Glomerular visceral epithelial cell (primary cell): ENCODE data around the gene GPN3.
"Not testable (repeated sequence)": the region's sequence is repeated elsewhere in the genome, so short reads cannot be mapped to it uniquely, and the experiment has no call there.

Source experiments
- DNase-seq: peaks from one replicate; pipeline ENCODE4 v3.0.0-alpha.2; 2016; ENCODE audit errors: extremely low spot score

Gene GPN3

DNA sequence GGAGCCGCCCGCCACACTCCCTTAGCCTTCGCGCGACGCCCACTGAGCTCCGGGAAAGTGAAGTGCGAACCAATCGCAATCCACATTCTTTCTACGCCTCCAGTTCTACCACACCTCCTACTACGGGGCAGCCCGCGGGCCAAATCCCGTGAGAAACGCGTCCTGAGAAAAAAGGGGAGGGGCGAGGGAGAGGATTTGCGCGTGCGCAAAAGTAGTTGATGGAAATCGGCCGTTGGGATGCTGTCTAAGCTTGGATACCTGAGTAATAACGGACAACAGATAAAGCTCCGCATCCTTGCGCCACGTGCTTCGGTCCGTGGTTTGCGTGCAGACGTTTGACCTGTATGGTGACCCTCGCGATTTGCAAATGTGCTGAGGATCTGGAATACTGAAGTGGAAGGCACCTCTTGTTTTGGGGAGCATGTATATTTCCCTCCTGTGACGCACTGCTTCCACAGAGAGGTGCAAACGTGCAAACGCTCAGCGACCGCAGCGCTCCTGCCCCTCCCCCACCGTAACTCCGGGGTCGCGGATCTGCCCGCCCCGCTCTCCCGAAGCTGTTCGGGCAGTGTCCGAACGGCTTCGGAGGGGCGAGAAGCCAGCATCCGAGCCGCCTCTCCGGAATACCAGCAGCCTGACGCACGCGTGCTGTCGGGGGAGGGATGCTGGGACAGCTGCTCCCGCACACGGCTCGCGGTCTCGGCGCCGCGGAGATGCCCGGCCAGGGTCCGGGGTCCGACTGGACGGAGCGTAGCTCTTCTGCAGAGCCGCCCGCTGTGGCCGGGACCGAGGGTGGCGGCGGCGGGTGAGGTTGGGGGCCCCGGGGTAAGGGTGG lies at the start of gene GPN3, which contains the start of gene FAM216A:
Gene GPN3, minus strand, starts transcription at position 44 of the 835 bp plus-strand sequence. CDS start 54 bp downstream, outside the sequence.
Gene FAM216A, plus strand, starts transcription at position 632 of the 835 bp plus-strand sequence. Its CDS starts 31 bp downstream, at position 663.
- peak; percentile 98 for DNase-seq

DNA sequence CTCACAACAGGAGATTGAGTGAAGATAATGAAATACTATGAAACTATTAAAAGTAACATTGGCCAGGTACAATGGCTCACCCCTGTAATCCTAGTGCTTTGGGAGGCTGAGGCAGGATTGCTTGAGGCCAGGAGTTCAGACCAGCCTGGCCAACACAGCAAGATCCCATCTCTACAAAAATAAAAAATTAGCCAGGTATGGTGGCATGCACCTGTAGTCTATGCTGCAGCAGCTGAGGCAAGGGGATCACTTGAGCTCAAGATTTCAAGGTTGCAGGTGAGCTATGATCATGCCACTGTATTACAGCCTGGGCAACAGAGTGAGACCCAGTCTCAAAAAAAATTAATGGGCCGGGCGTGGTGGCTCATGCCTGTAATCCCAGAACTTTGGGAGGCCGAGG lies 48.9 kb upstream of the GPN3 start:
- no peak for DNase-seq

DNA sequence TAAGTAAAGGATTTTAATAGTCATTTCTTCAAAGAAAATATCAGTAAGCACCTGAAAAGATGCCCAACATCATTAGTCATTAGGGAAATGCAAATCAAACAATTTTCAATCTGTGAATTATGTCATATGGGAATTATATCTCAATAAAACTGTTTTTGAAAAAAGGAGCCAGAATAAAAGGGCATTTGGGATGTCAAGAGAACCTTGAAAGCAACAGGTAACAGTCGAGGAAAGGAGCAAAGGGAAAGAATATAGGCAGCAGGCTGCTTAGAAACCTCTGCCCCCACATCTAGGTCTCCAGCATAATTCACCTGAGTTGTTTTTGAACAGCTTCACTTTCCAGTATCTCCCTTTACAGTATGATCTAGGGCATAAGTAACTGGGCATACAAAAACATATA lies 46.3 kb upstream of the GPN3 start:
- DNase-seq, result no peak

GRCh38 chr12:110513842-110514241 lies 45.8 kb upstream of the GPN3 start:
- no peak for DNase-seq

DNA sequence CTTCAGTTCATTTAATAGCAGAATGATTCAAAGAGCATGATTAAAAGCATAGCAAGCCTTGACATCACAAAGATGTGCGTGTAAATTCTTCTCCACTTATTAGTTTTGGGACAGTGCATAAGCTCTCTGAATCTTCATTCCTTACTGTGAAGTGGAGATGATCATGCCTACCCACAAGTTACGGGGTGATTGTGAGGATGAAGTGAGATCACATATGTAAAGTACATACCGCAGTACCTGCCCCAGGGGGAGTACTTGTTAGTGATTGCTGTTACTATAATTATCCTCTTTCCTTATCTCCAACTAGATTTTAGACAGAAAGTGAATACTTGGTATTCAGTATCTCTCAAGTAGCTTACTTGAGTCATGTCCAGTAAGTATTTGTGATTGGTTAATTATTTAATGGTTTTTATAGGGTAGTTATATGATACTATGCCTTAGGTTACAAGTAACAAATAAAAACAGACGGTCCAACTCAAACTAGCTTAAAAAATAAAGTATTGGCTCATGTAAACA lies 40.1 kb upstream of the GPN3 start:
- DNase-seq, result no peak

- no peak for DNase-seq
These were observed 37.3 kb upstream of the GPN3 start for GRCh38 chr12:110505332-110505731.

DNA sequence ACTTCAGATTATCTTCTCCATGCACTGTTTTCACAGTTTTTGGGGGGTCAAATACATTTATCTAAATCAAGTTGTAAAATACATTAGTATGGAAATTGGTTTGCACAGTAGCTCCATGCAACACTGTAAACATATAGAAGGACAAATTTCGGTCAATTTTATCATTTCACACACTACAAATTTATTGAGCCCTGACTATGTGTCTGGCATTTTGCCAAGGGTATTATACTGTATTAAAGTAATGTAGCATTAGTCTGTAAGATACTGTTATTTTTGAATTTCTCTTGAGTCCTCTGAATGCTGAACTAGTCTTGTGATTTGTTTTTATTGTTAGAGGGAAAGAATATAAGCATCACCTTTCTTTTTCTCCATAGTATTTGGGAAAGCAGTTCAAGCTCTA lies 35.4 kb upstream of the GPN3 start:
- DNase-seq, result no peak

DNA sequence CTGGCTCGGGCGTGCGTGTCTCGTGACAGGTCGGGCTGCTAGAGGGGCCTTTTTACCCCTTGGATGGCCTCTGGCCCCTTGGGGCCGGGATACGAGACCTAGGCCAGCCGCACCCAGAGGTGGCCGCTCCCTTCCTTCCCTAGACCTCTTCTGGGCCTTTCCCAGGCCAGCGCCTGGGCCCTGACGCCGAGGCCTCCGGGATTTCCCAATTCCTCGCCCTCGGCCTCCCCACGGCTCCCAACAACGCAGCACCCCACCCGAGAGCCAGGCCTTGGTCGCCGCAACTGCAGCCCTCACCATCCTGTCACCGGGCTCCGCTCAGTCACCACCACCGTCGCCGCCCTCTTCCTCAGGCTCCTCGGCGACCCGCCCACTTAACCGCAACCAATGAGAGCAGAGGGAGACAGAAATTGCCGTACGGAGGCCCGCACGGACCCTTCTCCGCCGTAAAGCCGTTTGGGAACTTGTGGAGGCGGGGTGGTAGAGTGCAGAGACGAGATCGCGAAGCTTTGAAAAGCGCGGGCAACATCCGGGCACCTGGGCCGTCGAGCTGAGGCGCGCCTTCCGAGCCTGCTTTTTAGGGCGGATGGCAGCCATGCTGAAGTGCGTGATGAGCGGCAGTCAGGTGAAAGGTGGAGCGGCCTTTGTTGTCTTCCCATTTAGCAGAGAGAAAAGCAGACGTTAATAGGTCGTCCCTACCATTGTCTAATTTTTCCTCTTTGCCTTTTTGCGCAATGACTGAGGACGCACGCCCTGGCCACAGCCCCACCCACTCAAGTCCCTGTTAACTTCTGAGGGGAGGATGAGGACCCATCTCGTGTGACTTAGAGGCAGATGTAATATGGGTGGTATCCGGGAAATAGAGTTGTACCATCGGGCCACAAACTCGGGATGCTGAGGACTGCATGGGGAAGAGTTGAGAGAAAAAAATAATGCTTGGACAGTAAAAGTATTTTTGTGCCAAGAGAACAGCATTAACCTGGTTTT lies 34.0 kb upstream of the GPN3 start, which contains the start of the genes RAD9B and VPS29:
Gene RAD9B, plus strand, starts transcription at position 580 of the 987 bp plus-strand sequence. Its CDS starts 7 bp downstream, at position 587.
Gene VPS29, minus strand, starts transcription at position 360 of the 987 bp plus-strand sequence. Its CDS starts 60 bp downstream, at position 300.
- peak; percentile 97 for DNase-seq

GRCh38 chr12:110501399-110501751 lies 33.3 kb upstream of the GPN3 start:
- DNase-seq, result peak; percentile 72

DNA sequence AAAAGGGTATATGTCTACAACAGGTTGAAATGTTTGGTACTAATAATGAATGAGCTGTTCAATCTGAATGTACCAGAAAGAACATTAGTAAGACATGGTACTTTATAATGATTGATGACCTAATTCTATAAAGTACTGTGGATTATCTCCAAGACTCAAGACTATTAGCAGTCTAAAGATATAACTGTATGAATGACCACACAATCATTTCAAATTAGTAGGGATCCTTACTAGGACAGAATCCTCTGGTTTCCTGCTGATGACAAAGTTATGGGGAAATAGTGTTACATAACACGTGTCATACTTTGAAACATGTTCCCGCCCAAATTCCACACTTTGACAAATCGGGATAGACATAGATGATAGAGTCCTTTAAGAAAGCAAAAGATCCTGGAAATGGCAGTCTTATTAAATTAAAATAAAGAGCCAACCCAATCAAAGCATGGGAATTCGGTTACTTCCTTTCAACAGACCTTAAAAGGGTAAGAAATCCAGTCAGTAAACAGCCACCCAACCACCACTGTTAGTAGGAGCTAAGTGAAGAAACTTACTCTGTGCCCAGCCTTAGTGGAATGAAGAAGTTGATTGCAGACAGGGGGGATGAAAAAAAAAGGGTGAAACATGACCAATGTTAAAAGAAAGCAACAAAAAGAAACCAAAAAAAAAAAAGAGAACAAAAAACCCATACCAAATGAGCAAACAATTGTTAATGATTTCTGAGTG lies 31.1 kb upstream of the GPN3 start:
- peak; percentile 9 for DNase-seq

DNA sequence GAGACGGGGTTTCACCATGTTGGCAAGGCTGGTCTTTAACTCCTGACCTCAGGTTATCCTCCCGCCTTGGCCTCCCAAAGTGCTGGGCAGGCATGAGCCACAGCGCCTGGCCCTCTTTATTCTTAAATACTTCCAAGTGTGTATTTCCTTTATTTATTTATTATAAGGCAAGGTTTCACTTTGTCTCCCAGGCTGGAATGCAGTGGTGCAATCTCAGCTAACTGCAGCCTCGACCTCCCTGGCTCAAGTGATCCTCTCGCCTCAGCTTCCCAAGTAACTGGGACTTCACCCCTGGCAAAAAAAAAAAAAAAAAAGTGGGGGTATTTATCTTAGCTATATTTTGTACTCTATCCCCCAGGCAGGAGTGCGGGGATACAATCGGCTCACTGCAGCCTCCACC lies 7.4 kb upstream of the GPN3 start:
- DNase-seq, result no peak

GRCh38 chr12:110467847-110468213 lies 227 bp downstream of the GPN3 start:
- no peak for DNase-seq

GRCh38 chr12:110466791-110467190 lies 1.3 kb downstream of the GPN3 start:
- no peak for DNase-seq

- not testable (repeated sequence) for DNase-seq
These were observed 2.3 kb downstream of the GPN3 start for GRCh38 chr12:110465765-110466164.

GRCh38 chr12:110465024-110465423 lies 3.0 kb downstream of the GPN3 start:
- DNase-seq, result no peak

DNA sequence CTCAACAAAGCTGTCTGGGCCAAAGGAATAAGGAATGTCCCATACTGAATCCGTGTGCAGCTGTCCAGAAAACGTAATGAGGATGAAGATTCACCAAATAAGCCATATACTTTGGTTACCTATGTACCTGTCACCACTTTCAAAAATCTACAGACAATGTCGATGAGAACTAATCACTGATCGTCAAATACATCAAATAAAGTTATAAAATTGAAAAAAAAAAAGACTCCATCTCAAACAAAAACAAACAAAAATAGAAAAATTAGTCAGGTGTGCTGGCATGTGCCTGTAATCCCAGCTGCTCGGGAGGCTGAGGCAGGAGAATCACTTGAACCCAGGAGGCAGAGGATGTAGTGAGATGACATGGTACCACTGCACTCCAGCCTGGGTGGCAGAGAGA lies 6.9 kb downstream of the GPN3 start:
- DNase-seq, result not testable (repeated sequence)

DNA sequence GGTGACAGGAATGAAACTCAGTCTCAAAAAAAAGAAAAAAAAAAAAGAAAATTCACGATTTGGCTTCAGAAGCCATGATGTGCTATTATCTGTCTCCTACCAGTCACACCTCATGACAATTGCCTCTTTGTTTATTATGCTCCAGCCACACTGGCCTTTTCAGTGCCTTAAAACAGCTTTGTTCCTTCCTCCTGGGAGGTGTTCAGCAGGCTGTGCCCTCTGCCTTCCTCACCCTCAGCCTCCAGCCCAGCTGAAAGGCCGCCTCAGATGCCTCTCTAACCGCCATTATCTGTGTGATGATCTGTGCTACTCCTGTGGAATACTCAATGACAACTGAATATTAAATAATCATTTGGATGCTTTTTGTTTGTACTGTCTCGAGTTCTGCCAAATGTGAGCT lies 9.3 kb downstream of the GPN3 start:
- no peak for DNase-seq

DNA sequence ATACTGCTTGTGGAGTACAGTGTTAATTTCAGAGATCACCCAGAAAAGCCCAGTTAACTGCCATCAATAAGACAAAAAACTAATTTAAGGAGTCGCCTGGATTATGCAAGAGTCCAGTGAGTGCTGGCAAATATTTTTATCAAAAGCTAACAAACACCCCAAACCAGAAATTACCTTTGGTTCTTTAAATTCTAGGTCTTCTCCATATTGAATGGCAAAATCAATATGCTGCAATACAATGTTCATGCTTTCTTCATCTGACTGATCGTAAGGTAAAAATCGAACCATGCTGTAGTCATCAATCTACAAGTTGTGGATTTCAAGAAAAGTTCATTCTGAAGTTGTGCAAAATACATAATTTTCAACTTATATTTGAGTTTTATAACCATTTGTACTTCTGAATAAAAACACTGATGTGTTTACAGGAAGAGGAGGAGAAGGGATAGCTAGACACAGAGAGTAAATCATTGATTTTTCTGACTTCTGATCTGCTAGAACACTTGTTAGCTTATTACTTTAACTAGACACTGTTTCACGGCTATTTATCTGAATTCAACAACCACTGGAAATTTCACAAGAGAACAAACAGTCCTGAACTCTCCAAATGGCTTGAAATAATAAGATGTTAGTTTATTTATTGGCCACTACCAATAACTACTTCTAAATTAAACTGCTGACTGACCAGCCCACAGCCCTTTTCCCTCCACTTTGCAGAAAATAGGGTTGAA lies 14.3 kb downstream of the GPN3 start:
- no peak for DNase-seq

- no peak for DNase-seq
These were observed 16.8 kb downstream of the GPN3 start for GRCh38 chr12:110451263-110451662.

DNA sequence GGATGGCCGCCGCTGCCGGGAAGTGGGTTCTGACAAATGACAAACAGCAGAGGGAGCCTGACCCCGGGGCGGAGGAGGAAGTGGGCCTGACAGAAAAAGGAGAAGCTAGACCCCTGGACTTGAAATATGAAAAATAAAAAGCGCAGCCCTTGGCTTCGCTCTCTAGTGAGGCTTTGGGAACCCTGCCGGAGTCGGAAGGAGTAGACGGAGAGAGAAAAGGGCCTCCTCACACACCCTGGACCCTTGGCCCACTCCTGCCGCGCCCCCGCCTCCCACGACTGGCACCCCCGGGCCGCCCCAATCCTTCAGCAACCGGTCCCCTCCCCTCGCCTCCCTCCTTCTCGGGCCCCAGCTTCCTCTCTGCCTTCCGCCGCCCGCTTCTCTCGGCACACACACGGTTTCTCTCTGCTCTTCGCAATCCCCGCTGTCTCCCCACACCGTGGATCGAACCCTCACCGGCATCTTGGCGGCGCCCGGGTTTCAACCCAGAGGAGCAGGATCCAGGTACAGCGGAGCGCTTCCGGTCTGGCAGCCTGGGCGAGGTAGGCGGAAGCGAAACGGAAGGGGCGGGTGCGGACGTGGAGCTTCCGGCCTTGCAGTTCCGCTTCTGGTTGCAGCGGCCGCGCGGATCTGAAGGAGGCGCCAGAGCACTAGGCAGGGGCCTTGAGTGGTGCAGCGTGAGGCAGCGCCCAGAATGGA lies 18.1 kb downstream of the GPN3 start, which contains the start of gene ARPC3:
Gene ARPC3, minus strand, starts transcription at position 539 of the 699 bp plus-strand sequence. Its CDS starts 77 bp downstream, at position 462.
- DNase-seq, result peak; percentile 95
